ENCODE data around the gene CREBBP. TPM values are rescaled to one million over a fixed set of nuclear protein-coding genes. Genes with fewer than 3 reads are reported as not detected.

The CREBBP gene
- total RNA-seq, 1 donor from 2014 or later, result 151 TPM

DNA sequence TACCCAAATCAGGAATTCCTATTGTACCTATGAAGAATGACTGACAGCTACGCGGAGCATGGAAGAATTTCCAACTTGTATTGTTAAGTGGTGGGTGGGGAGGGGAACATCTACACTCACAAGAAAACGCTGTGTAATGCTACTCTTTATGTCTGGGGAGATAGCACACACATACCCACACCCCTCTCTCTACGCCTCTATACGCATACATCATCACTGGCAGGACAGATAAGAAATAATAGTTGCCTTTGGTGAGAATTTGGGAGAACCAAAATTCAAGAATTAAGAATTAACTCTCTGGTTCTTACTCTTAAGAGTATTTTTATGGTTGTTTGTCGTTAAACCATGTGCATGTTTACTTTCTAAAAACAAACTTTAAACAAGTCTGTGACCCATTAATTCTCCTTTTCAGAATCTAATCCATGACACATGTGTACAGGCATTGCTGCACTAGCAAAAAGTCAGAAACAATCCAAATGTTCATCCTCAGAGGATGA lies 33.9 kb downstream of the CREBBP start:
- peaks cover 17% of the 10 kb centered on the region for H3K36me3 Mint-ChIP-seq
- H3K4me1 Mint-ChIP-seq, result peaks cover 19% of the 10 kb centered on the region
- H3K27ac Mint-ChIP-seq, result no peak overlapping the region
- no peak for TF ChIP-seq CTCF (IDR thresholded peaks at IDR 0.05; ENCODE audit: unreplicated experiment)
- no peaks in the 10 kb centered on the region for H3K27me3 Mint-ChIP-seq (ENCODE audit: low read depth)
- no peak for DNase-seq (ENCODE audit: low spot score in 2 of 2, unreplicated experiment in 2 of 2)
- no peak overlapping the region for H3K4me3 Mint-ChIP-seq
- H3K9me3 Mint-ChIP-seq, result no peaks in the 10 kb centered on the region

GRCh38 chr16:3846087-3846486 lies 34.4 kb downstream of the CREBBP start:
- H3K4me3 Mint-ChIP-seq, result no peak overlapping the region
- no peak for DNase-seq (ENCODE audit: low spot score in 2 of 2, unreplicated experiment in 2 of 2)
- H3K27me3 Mint-ChIP-seq (ENCODE audit: low read depth), result no peaks in the 10 kb centered on the region
- H3K27ac Mint-ChIP-seq, result no peak overlapping the region
- no peak for TF ChIP-seq CTCF (IDR thresholded peaks at IDR 0.05; ENCODE audit: unreplicated experiment)
- no peaks in the 10 kb centered on the region for H3K9me3 Mint-ChIP-seq
- H3K36me3 Mint-ChIP-seq, result peaks cover 17% of the 10 kb centered on the region
- peaks cover 19% of the 10 kb centered on the region for H3K4me1 Mint-ChIP-seq

- H3K4me3 Mint-ChIP-seq, result no peak overlapping the region
- H3K4me1 Mint-ChIP-seq, result peaks cover 38% of the 10 kb centered on the region
These were observed 37.5 kb downstream of the CREBBP start for GRCh38 chr16:3842994-3843393.

GRCh38 chr16:3841729-3842508 lies 38.6 kb downstream of the CREBBP start:
- H3K9me3 Mint-ChIP-seq, result no peaks in the 10 kb centered on the region
- peaks cover 39% of the 10 kb centered on the region for H3K4me1 Mint-ChIP-seq
- H3K27me3 Mint-ChIP-seq (ENCODE audit: low read depth), result no peaks in the 10 kb centered on the region
- TF ChIP-seq CTCF (IDR thresholded peaks at IDR 0.05; ENCODE audit: unreplicated experiment), result no peak
- H3K27ac Mint-ChIP-seq, result peak overlapping the region; percentile 10
- DNase-seq (ENCODE audit: low spot score in 2 of 2, unreplicated experiment in 2 of 2), result no peak
- no peak overlapping the region for H3K4me3 Mint-ChIP-seq
- H3K36me3 Mint-ChIP-seq, result peaks cover 9% of the 10 kb centered on the region

More at GRCh38 chr16:3842994-3843393, 37.5 kb downstream of the CREBBP start:
- Mint-ChIP-seq H3K27ac (no peak overlapping the region), H3K9me3 (no peaks in the 10 kb centered on the region), H3K27me3 (ENCODE audit: low read depth) (no peaks in the 10 kb centered on the region), H3K36me3 (peaks cover 14% of the 10 kb centered on the region)
- DNase-seq (ENCODE audit: low spot score in 2 of 2, unreplicated experiment in 2 of 2), result no peak
- TF ChIP-seq CTCF (IDR thresholded peaks at IDR 0.05; ENCODE audit: unreplicated experiment), result no peak

GRCh38 chr16:3839402-3840184 lies 40.9 kb downstream of the CREBBP start:
- no peak overlapping the region for H3K4me3 Mint-ChIP-seq
- DNase-seq (ENCODE audit: low spot score in 2 of 2, unreplicated experiment in 2 of 2), result no peak
- no peaks in the 10 kb centered on the region for H3K9me3 Mint-ChIP-seq
- peaks cover 3% of the 10 kb centered on the region for H3K36me3 Mint-ChIP-seq
- peak overlapping the region; percentile 86 for H3K27ac Mint-ChIP-seq
- peaks cover 33% of the 10 kb centered on the region for H3K4me1 Mint-ChIP-seq
- no peak for TF ChIP-seq CTCF (IDR thresholded peaks at IDR 0.05; ENCODE audit: unreplicated experiment)
- H3K27me3 Mint-ChIP-seq (ENCODE audit: low read depth), result no peaks in the 10 kb centered on the region

Data from mesothelial cell of epicardium (in vitro differentiated cells).